B cell (primary cell): ENCODE data around the gene AFG1L. TPM values are rescaled to one million over a fixed set of nuclear protein-coding genes. Genes with fewer than 3 reads are reported as not detected.

ENCODE experiments used
- ATAC-seq: fragments of 200-7000 bp; cut with Tn5 transposase; one replicate; pipeline ENCODE4 v1.10.0; 2021; ENCODE audit warnings: low read depth, mild to moderate bottlenecking, moderate number of reproducible peaks, moderate library complexity
- CTCF ChIA-PET: fragments of 350-600 bp; sonication (Branson Sonifier 250); formaldehyde crosslinking; loops from one replicate; lab custom pipeline; 2021; ENCODE audit warnings: antibody characterized with exemption, inconsistent platforms; lab: Charles Lee
- POLR2A ChIA-PET: fragments of 350-600 bp; sonication (Branson Sonifier 250); formaldehyde crosslinking; loops from one replicate; lab custom pipeline; 2021; ENCODE audit warnings: antibody characterized with exemption; lab: Charles Lee
- DNase-seq: peaks from one replicate; pipeline ENCODE4 v3.0.0; 2013
- H2AFZ ChIP-seq: 2 replicates; pipeline ENCODE4 v1.6.1; 2012; ENCODE audit warnings: mild to moderate bottlenecking, low read depth, low read length; ENCODE audit not compliant: insufficient read depth, poor library complexity, severe bottlenecking
- H3K27ac ChIP-seq, 2 donors: 1 replicate in 1 of 2; 2 replicates in 1 of 2; pipeline ENCODE4 v1.5.1; 2012 to 2013; ENCODE audit warnings: low read length in 2 of 2, mild to moderate bottlenecking in 2 of 2, moderate library complexity in 1 of 2
- H3K27me3 ChIP-seq, 4 experiments: fragments of 200-600 bp in 1 of 4; sonication (generic) in 1 of 4; replicated peaks in 1 of 4; 1 replicate in 2 of 4; 2 replicates in 2 of 4; pipeline versions ENCODE4 v1.6.1 to v1.7.0; 2013 to 2016; ENCODE audit warnings: low read length in 3 of 4, mild to moderate bottlenecking in 2 of 4, mixed read lengths in 1 of 4, moderate library complexity in 1 of 4; ENCODE audit not compliant: insufficient read depth in 4 of 4, control insufficient read depth in 3 of 4; ENCODE audit errors: control extremely low read depth in 1 of 4
- H3K36me3 ChIP-seq, 2 experiments: replicated peaks in 1 of 2; 1 replicate in 1 of 2; 2 replicates in 1 of 2; pipeline versions ENCODE4 v1.6.1 to v1.7.1; 2013; ENCODE audit warnings: low read length in 1 of 2; ENCODE audit not compliant: insufficient read depth in 2 of 2, control insufficient read depth in 1 of 2; ENCODE audit errors: control extremely low read depth in 1 of 2, extremely low read depth in 1 of 2
- H3K4me1 ChIP-seq, 2 donors: fragments of 200-600 bp in 1 of 2; sonication (generic) in 1 of 2; 1 replicate in 1 of 2; 2 replicates in 1 of 2; pipeline versions ENCODE4 v1.5.1 to v1.6.1; 2013 to 2017; ENCODE audit warnings: low read length in 2 of 2; ENCODE audit not compliant: control insufficient read depth in 2 of 2, insufficient read depth in 2 of 2
- H3K4me2 ChIP-seq: replicated peaks from 2 replicates; pipeline ENCODE3; 2012; ENCODE audit warnings: mild to moderate bottlenecking, low read depth, low read length; ENCODE audit not compliant: poor library complexity, severe bottlenecking
- H3K4me3 ChIP-seq, 5 experiments: fragments of 200-600 bp in 1 of 5; sonication (generic) in 1 of 5; 1 replicate in 3 of 5; 2 replicates in 2 of 5; pipeline versions ENCODE4 v1.5.1 to v1.7.0; 2011 to 2016; ENCODE audit warnings: low read length in 4 of 5, mild to moderate bottlenecking in 4 of 5, low read depth in 2 of 5, control low read depth in 1 of 5, moderate library complexity in 1 of 5; ENCODE audit not compliant: insufficient read depth in 1 of 5; ENCODE audit errors: control extremely low read depth in 1 of 5, extremely low read depth in 1 of 5
- H3K79me2 ChIP-seq: fragments of 200-600 bp; sonication (generic); one replicate; pipeline ENCODE4 v1.6.0; 2016; ENCODE audit warnings: low read length; ENCODE audit not compliant: control insufficient read depth, insufficient read depth
- H3K9ac ChIP-seq: fragments of 200-600 bp; sonication (generic); 2 replicates; pipeline ENCODE4 v1.6.1; 2017; ENCODE audit warnings: mild to moderate bottlenecking, low read length, moderate library complexity
- H3K9me3 ChIP-seq, 3 donors: one replicate each; pipeline versions ENCODE4 v1.6.1 to v1.7.1; 2013; ENCODE audit warnings: low read length in 2 of 3; ENCODE audit not compliant: control insufficient read depth in 2 of 3, insufficient read depth in 1 of 3; ENCODE audit errors: control extremely low read depth in 1 of 3
- H4K20me1 ChIP-seq: 2 replicates; pipeline ENCODE4 v1.6.0; 2012; ENCODE audit warnings: mild to moderate bottlenecking, low read length; ENCODE audit not compliant: insufficient read depth, control insufficient read depth, poor library complexity, severe bottlenecking
- H3K27ac Mint-ChIP-seq: one replicate; pipeline ENCODE4 v1.8.0; 2021; ENCODE audit warnings: mixed read lengths
- H3K27me3 Mint-ChIP-seq: one replicate; pipeline ENCODE4 v1.8.0; 2021; ENCODE audit warnings: mixed read lengths
- H3K4me1 Mint-ChIP-seq: one replicate; pipeline ENCODE4 v1.8.0; 2021; ENCODE audit warnings: mixed read lengths
- H3K4me3 Mint-ChIP-seq: one replicate; pipeline ENCODE4 v1.8.0; 2021; ENCODE audit warnings: mixed read lengths
- H3K9me3 Mint-ChIP-seq: one replicate; pipeline ENCODE4 v1.8.0; 2022; ENCODE audit warnings: mixed read lengths; ENCODE audit not compliant: insufficient read depth
- CTCF ChIP-seq: fragments of 200-600 bp; IDR thresholded peaks from one replicate; pipeline ENCODE4 v1.8.0; 2022; ENCODE audit warnings: antibody characterized with exemption, mild to moderate bottlenecking
- EZH2 ChIP-seq: IDR thresholded peaks from 2 replicates; pipeline ENCODE4 v1.6.1; 2012; ENCODE audit warnings: borderline replicate concordance, low read depth, mild to moderate bottlenecking, moderate library complexity, low read length; ENCODE audit not compliant: insufficient read depth, poor library complexity, severe bottlenecking
- WGBS: methylation state at CpG from one replicate; pipeline ENCODE4 v1.1.5; 2013; ENCODE audit warnings: missing lambda C conversion rate; ENCODE audit not compliant: insufficient coverage; 5-methylcytosine and 5-hydroxymethylcytosine counted together
- intact Hi-C: fragments of 100-400 bp; cut with micrococcal nuclease; formaldehyde crosslinking; loops from one replicate; pipeline ENCODE4 v1.10.0; 2022
- polyA plus RNA-seq: library from polyadenylated mRNA; depleted of rRNA; stranded (reverse); fragments of >200 nt; gene quantifications from 2 replicates; pipeline ENCODE4 v1.2.3, GENCODE V29; 2012
- total RNA-seq, 2 donors: library from RNA; stranded (reverse); fragments of 120-200 nt in 1 of 2; gene quantifications; 1 replicate in 1 of 2; 2 replicates in 1 of 2; pipeline versions ENCODE4 v1.2.3 to v1.2.4, GENCODE V29; 2013 to 2022

AFG1L gene
- total and polyA plus RNA-seq, 2 donors (not counting 1 experiment from before 2014, with no cell fraction given): 1.8 to 14.2 TPM

- no peaks in the 10 kb centered on the region for H3K4me1 ChIP-seq
- DNase-seq (no peak), ATAC-seq (no peak)
- no peak overlapping the region for H3K9ac ChIP-seq
- H3K27ac ChIP-seq: no peak overlapping the region
- ChIA-PET CTCF (no interaction called here), POLR2A (no interaction called here)
- Mint-ChIP-seq H3K27me3 (no peaks in the 10 kb centered on the region), H3K27ac (no peak overlapping the region), H3K4me1 (no peaks in the 10 kb centered on the region), H3K9me3 (peaks cover 3% of the 10 kb centered on the region), H3K4me3 (no peak overlapping the region)
- H2AFZ ChIP-seq: no peak overlapping the region
- no peaks in the 10 kb centered on the region for H3K27me3 ChIP-seq
- no CpG with 5 or more reads among the region's 2 CpGs for WGBS
- H4K20me1 ChIP-seq: no peaks in the 10 kb centered on the region
- TF ChIP-seq EZH2 (no peak), CTCF (no peak)
- intact Hi-C loops: no loop called here
- H3K79me2 ChIP-seq: no peaks in the 10 kb centered on the region
- H3K9me3 ChIP-seq: no peaks in the 10 kb centered on the region
- H3K36me3 ChIP-seq: no peaks in the 10 kb centered on the region
- H3K4me2 ChIP-seq: no peak overlapping the region
- H3K4me3 ChIP-seq: no peak overlapping the region
Observed at GRCh38 chr6:108432143-108432542, 137.3 kb downstream of the AFG1L start.

- 60% methylated on average over 1 of the region's 3 CpGs for WGBS
- Histone ChIP-seq H3K9ac (no peak overlapping the region), H3K4me2 (no peak overlapping the region), H3K36me3 (no peaks in the 10 kb centered on the region), H3K4me1 (no peaks in the 10 kb centered on the region), H3K79me2 (no peaks in the 10 kb centered on the region), H4K20me1 (no peaks in the 10 kb centered on the region), H3K9me3 (no peaks in the 10 kb centered on the region), H3K4me3 (no peak overlapping the region), H3K27me3 (no peaks in the 10 kb centered on the region), H3K27ac (no peak overlapping the region), H2AFZ (no peak overlapping the region)
- ChIA-PET CTCF (no interaction called here), POLR2A (no interaction called here)
- H3K4me1 Mint-ChIP-seq: no peaks in the 10 kb centered on the region
- no peak overlapping the region for H3K4me3 Mint-ChIP-seq
- intact Hi-C loops: no loop called here
- H3K27me3 Mint-ChIP-seq: no peaks in the 10 kb centered on the region
- ATAC-seq (no peak), DNase-seq (no peak)
- no peak overlapping the region for H3K27ac Mint-ChIP-seq
- no peak for TF ChIP-seq CTCF
- TF ChIP-seq EZH2: no peak
- H3K9me3 Mint-ChIP-seq: peaks cover 3% of the 10 kb centered on the region
Observed at GRCh38 chr6:108432792-108433191, 137.9 kb downstream of the AFG1L start.
